ENCODE measurements around the gene TBL1X.

DNA sequence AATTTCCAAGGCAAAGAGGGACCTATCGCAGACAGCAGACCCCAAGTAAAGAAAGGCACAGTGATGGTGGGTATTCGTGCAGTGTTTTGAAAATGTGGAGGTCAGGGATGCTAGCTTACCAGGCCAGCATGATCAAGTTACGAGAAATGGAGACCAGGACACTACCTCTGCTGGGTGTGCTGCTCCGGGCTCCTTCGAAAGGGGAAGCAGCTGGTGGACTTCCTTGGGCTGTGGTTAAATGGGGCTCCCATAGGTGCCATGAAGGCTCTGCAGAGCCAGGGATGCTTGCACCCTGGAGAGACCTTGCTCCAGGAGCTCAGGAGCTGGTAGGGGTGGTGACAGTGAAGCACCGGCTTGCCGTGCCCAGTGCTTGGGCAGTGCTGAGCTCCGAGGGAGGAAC, 68.8 kb downstream of the TBL1X start:
- TF ChIP-seq, protein P1, sequence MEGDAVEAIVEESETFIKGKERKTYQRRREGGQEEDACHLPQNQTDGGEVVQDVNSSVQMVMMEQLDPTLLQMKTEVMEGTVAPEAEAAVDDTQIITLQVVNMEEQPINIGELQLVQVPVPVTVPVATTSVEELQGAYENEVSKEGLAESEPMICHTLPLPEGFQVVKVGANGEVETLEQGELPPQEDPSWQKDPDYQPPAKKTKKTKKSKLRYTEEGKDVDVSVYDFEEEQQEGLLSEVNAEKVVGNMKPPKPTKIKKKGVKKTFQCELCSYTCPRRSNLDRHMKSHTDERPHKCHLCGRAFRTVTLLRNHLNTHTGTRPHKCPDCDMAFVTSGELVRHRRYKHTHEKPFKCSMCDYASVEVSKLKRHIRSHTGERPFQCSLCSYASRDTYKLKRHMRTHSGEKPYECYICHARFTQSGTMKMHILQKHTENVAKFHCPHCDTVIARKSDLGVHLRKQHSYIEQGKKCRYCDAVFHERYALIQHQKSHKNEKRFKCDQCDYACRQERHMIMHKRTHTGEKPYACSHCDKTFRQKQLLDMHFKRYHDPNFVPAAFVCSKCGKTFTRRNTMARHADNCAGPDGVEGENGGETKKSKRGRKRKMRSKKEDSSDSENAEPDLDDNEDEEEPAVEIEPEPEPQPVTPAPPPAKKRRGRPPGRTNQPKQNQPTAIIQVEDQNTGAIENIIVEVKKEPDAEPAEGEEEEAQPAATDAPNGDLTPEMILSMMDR (IDR thresholded peaks at IDR 0.05): no peak
- no peak for TF ChIP-seq EZH2 (IDR thresholded peaks at IDR 0.05; ENCODE audit: borderline replicate concordance, insufficient read depth, low read depth, low read length, poor library complexity, severe bottlenecking)

Measured in B cell (primary cell).